HCT116 (cell line): ENCODE data around the gene NEURL1B. TPM values are rescaled to one million over a fixed set of nuclear protein-coding genes. Genes with fewer than 3 reads are reported as not detected.

Source experiments
- ATAC-seq: fragments of 200-7000 bp; cut with Tn5 transposase; 2 replicates; pipeline ENCODE4 v1.9.1; 2020; ENCODE audit warnings: mild to moderate bottlenecking, moderate library complexity
- BruUV-seq: library from RNA; stranded (reverse); fragments of 400-500 nt; replicated peaks from 2 replicates; lab custom pipeline; 2021; lab: Mats Ljungman, UMichigan
- CTCF ChIA-PET: fragments of 300-600 bp; sonication (Branson Sonifier 250); formaldehyde crosslinking; loops from one replicate; lab custom pipeline; 2021; ENCODE audit warnings: antibody characterized with exemption; lab: Charles Lee
- POLR2A ChIA-PET: fragments of 300-600, 350-600 bp; sonication (Branson Sonifier 250); formaldehyde crosslinking; loops from one replicate; lab custom pipeline; 2021; ENCODE audit warnings: antibody characterized with exemption; lab: Charles Lee
- RAD21 ChIA-PET, 2 experiments: fragments of 300-600 bp; sonication (Branson Sonifier 250); formaldehyde crosslinking; loops; one replicate each; lab custom pipeline; 2023; ENCODE audit warnings: low total read pairs in 2 of 2; ENCODE audit not compliant: uncharacterized antibody in 2 of 2, unreplicated experiment in 2 of 2, low non-redundant PET in 1 of 2; lab: Charles Lee
- DNase-seq: peaks from one replicate; pipeline ENCODE4 v3.0.0-alpha.2; 2010; ENCODE audit warnings: low read depth, low spot score
- H2AFZ ChIP-seq: fragments of 200-600 bp; shearing (Covaris generic), sonication (generic); 2 replicates; pipeline ENCODE4 v1.6.1; 2017; ENCODE audit warnings: low read depth, mixed run types, mixed read lengths, antibody characterized with exemption, low read length; ENCODE audit not compliant: poor library complexity, severe bottlenecking
- H3K27ac ChIP-seq: 2 replicates; pipeline ENCODE4 v1.5.1; 2012; ENCODE audit warnings: low read depth, low read length
- H3K27me3 ChIP-seq: fragments of 200-600 bp; sonication (generic); 2 replicates; pipeline ENCODE4 v1.6.1; 2016; ENCODE audit warnings: mixed run types, low read length, mixed read lengths; ENCODE audit not compliant: insufficient read depth
- H3K36me3 ChIP-seq, 2 experiments: fragments of 200-500 bp in 1 of 2; fragments of 200-600 bp in 1 of 2; sonication (Bioruptor generic) in 1 of 2; sonication (generic) in 1 of 2; 2 replicates each; pipeline versions ENCODE4 v1.5.1 to v1.6.1; 2014 to 2016; ENCODE audit warnings: low read length in 2 of 2, inconsistent platforms in 1 of 2, mixed read lengths in 1 of 2, mixed run types in 1 of 2; ENCODE audit not compliant: insufficient read depth in 2 of 2, control insufficient read depth in 1 of 2
- H3K4me1 ChIP-seq, 2 experiments: fragments of 200-600 bp in 1 of 2; sonication (generic) in 1 of 2; 2 replicates each; pipeline versions ENCODE4 v1.5.1 to v1.6.1; 2012 to 2017; ENCODE audit warnings: low read length in 2 of 2, inconsistent platforms in 1 of 2, mild to moderate bottlenecking in 1 of 2, mixed read lengths in 1 of 2, mixed run types in 1 of 2, moderate library complexity in 1 of 2; ENCODE audit not compliant: insufficient read depth in 2 of 2, control insufficient read depth in 1 of 2
- H3K4me2 ChIP-seq: fragments of 200-600 bp; sonication (generic); 2 replicates; pipeline ENCODE4 v1.6.1; 2017; ENCODE audit warnings: mixed run types, low read length, mixed read lengths
- H3K4me3 ChIP-seq, 2 experiments: fragments of 200-600 bp in 1 of 2; sonication (generic) in 1 of 2; replicated peaks in 1 of 2; 2 replicates each; pipeline ENCODE4 v1.5.1; 2011 to 2016; ENCODE audit warnings: low read length in 2 of 2, control low read depth in 1 of 2, low read depth in 1 of 2, mild to moderate bottlenecking in 1 of 2, mixed read lengths in 1 of 2, mixed run types in 1 of 2
- H3K79me2 ChIP-seq: fragments of 200-600 bp; sonication (generic); 2 replicates; pipeline ENCODE4 v1.6.1; 2017; ENCODE audit warnings: mild to moderate bottlenecking, mixed run types, low read length, moderate library complexity, mixed read lengths; ENCODE audit not compliant: insufficient read depth
- H3K9ac ChIP-seq: fragments of 200-600 bp; sonication (generic); 2 replicates; pipeline ENCODE4 v1.6.1; 2016; ENCODE audit warnings: low read length, mixed read lengths
- H3K9me2 ChIP-seq: fragments of 200-600 bp; sonication (generic), shearing (Covaris generic); 2 replicates; pipeline ENCODE4 v1.6.1; 2017; ENCODE audit warnings: mixed run types, mild to moderate bottlenecking, moderate library complexity; ENCODE audit not compliant: insufficient read depth
- H3K9me3 ChIP-seq, 2 experiments: fragments of 200-500 bp in 1 of 2; fragments of 200-600 bp in 1 of 2; sonication (Bioruptor generic) in 1 of 2; sonication (generic) in 1 of 2; 2 replicates each; pipeline ENCODE4 v1.6.1; 2014 to 2017; ENCODE audit warnings: low read length in 2 of 2, mixed read lengths in 2 of 2, inconsistent platforms in 1 of 2, low read depth in 1 of 2, mild to moderate bottlenecking in 1 of 2, mixed run types in 1 of 2, moderate library complexity in 1 of 2; ENCODE audit not compliant: control insufficient read depth in 1 of 2, insufficient read depth in 1 of 2
- H4K20me1 ChIP-seq: fragments of 200-600 bp; sonication (generic), shearing (Covaris generic); 2 replicates; pipeline ENCODE4 v1.6.1; 2017; ENCODE audit warnings: mixed run types, mild to moderate bottlenecking, moderate library complexity; ENCODE audit not compliant: insufficient read depth
- ELF1 ChIP-seq: IDR thresholded peaks from 2 replicates; pipeline ENCODE4 v1.6.1; 2012; ENCODE audit warnings: low read depth, borderline replicate concordance
- EZH2phosphoT487 ChIP-seq: fragments of 200-600 bp; IDR thresholded peaks from 2 replicates; pipeline ENCODE4 v1.6.1; 2018; ENCODE audit warnings: antibody characterized with exemption, borderline replicate concordance
- JUND ChIP-seq: IDR thresholded peaks from 2 replicates; pipeline ENCODE4 v1.6.1; 2012
- MAX ChIP-seq: IDR thresholded peaks from 2 replicates; pipeline ENCODE4 v1.6.1; 2012
- RAD21 ChIP-seq: IDR thresholded peaks from 2 replicates; pipeline ENCODE4 v1.6.1; 2012; ENCODE audit warnings: low read depth, mild to moderate bottlenecking
- SIN3A ChIP-seq: IDR thresholded peaks from 2 replicates; pipeline ENCODE4 v1.6.1; 2012; ENCODE audit warnings: low read depth
- SP1 ChIP-seq: IDR thresholded peaks from 2 replicates; pipeline ENCODE4 v1.6.1; 2012; ENCODE audit warnings: low read depth
- ZBTB33 ChIP-seq: IDR thresholded peaks from 2 replicates; pipeline ENCODE4 v1.6.1; 2011; ENCODE audit warnings: mild to moderate bottlenecking, low read length, moderate library complexity; ENCODE audit not compliant: insufficient replicate concordance; ENCODE audit errors: extremely low read depth
- ZNF274 ChIP-seq: fragments of 200-500 bp; sonication (Bioruptor generic); IDR thresholded peaks from 2 replicates; pipeline ENCODE4 v1.6.1; 2014; ENCODE audit warnings: mild to moderate bottlenecking, low read depth, low read length, inconsistent platforms
- intact Hi-C: fragments of 100-400 bp; cut with micrococcal nuclease; formaldehyde crosslinking; loops from 2 replicates; pipeline ENCODE4 v1.10.0; 2022
- total RNA-seq: library from RNA; stranded (reverse); gene quantifications from one replicate; pipeline ENCODE4 v1.2.1, GENCODE V29; 2021; ENCODE audit not compliant: unreplicated experiment
- TF ChIP-seq, protein P1 (sequence below): IDR thresholded peaks from 2 replicates; pipeline ENCODE4 v1.6.1; 2012
- TF ChIP-seq, protein P2 (sequence below): IDR thresholded peaks from 2 replicates; pipeline ENCODE4 v1.6.1; 2012; ENCODE audit warnings: low read depth

NEURL1B gene
- total RNA-seq, 1 experiment from 2014 or later: 5.8 TPM

- Histone ChIP-seq H2AFZ (no peak overlapping the region), H3K27me3 (no peaks in the 10 kb centered on the region), H3K79me2 (no peaks in the 10 kb centered on the region), H3K27ac (no peak overlapping the region), H4K20me1 (no peaks in the 10 kb centered on the region), H3K4me1 (peaks cover 7% of the 10 kb centered on the region in 2 experiments; a peak in 3 of 4 replicates), H3K4me2 (no peak overlapping the region), H3K4me3 (no peak overlapping the region), H3K9me3 (no peaks in the 10 kb centered on the region), H3K9ac (no peak overlapping the region), H3K9me2 (no peaks in the 10 kb centered on the region), H3K36me3 (no peaks in the 10 kb centered on the region)
- POLR2A ChIA-PET: no interaction called here
- no peak for ATAC-seq
- CTCF ChIA-PET: no interaction called here
- intact Hi-C loops: no loop called here
- no TSS peak for BruUV-seq
- RAD21 ChIA-PET: no interaction called here
- DNase-seq: no peak
- TF ChIP-seq, protein P1, sequence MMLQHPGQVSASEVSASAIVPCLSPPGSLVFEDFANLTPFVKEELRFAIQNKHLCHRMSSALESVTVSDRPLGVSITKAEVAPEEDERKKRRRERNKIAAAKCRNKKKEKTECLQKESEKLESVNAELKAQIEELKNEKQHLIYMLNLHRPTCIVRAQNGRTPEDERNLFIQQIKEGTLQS: no peak
- TF ChIP-seq RAD21 (no peak), ELF1 (no peak), JUND (no peak), SIN3A (no peak), EZH2phosphoT487 (no peak), MAX (no peak), ZBTB33 (no peak), SP1 (no peak), ZNF274 (no peak)
- TF ChIP-seq, protein P2, sequence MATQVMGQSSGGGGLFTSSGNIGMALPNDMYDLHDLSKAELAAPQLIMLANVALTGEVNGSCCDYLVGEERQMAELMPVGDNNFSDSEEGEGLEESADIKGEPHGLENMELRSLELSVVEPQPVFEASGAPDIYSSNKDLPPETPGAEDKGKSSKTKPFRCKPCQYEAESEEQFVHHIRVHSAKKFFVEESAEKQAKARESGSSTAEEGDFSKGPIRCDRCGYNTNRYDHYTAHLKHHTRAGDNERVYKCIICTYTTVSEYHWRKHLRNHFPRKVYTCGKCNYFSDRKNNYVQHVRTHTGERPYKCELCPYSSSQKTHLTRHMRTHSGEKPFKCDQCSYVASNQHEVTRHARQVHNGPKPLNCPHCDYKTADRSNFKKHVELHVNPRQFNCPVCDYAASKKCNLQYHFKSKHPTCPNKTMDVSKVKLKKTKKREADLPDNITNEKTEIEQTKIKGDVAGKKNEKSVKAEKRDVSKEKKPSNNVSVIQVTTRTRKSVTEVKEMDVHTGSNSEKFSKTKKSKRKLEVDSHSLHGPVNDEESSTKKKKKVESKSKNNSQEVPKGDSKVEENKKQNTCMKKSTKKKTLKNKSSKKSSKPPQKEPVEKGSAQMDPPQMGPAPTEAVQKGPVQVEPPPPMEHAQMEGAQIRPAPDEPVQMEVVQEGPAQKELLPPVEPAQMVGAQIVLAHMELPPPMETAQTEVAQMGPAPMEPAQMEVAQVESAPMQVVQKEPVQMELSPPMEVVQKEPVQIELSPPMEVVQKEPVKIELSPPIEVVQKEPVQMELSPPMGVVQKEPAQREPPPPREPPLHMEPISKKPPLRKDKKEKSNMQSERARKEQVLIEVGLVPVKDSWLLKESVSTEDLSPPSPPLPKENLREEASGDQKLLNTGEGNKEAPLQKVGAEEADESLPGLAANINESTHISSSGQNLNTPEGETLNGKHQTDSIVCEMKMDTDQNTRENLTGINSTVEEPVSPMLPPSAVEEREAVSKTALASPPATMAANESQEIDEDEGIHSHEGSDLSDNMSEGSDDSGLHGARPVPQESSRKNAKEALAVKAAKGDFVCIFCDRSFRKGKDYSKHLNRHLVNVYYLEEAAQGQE: no peak
Observed at GRCh38 chr5:172620506-172620905, 20.6 kb upstream of the NEURL1B start.
